HUES48 (cell line): ENCODE data around the gene AHI1.

Source experiments
- H3K27ac ChIP-seq: one replicate; pipeline ENCODE4 v1.7.0; 2013; ENCODE audit warnings: low read depth, low read length, inconsistent platforms
- H3K27me3 ChIP-seq: 2 replicates; pipeline ENCODE4 v1.6.1; 2013; ENCODE audit warnings: mild to moderate bottlenecking, low read length; ENCODE audit not compliant: control insufficient read depth, insufficient read depth
- H3K36me3 ChIP-seq: 2 replicates; pipeline ENCODE4 v1.6.1; 2013; ENCODE audit warnings: low read length; ENCODE audit not compliant: control insufficient read depth, insufficient read depth
- H3K4me1 ChIP-seq: 2 replicates; pipeline ENCODE4 v1.6.1; 2013; ENCODE audit warnings: mild to moderate bottlenecking, low read length; ENCODE audit not compliant: control insufficient read depth, insufficient read depth
- H3K4me3 ChIP-seq: 2 replicates; pipeline ENCODE4 v1.5.1; 2013; ENCODE audit warnings: mild to moderate bottlenecking, low read depth, low read length
- H3K9ac ChIP-seq: 2 replicates; pipeline ENCODE4 v1.6.1; 2013; ENCODE audit warnings: mild to moderate bottlenecking, low read depth, low read length, moderate library complexity
- H3K9me3 ChIP-seq: 2 replicates; pipeline ENCODE4 v1.6.1; 2013; ENCODE audit warnings: low read length; ENCODE audit not compliant: control insufficient read depth, insufficient read depth

AHI1 gene

GRCh38 chr6:135325624-135326424, 171.7 kb downstream of the AHI1 start:
- no peak overlapping the region for H3K27ac ChIP-seq
- H3K9ac ChIP-seq = no peak overlapping the region
- H3K27me3 ChIP-seq = no peaks in the 10 kb centered on the region
- H3K9me3 ChIP-seq = no peaks in the 10 kb centered on the region
- no peak overlapping the region for H3K4me3 ChIP-seq
- H3K4me1 ChIP-seq = peaks cover 13% of the 10 kb centered on the region
- H3K36me3 ChIP-seq = no peaks in the 10 kb centered on the region

- Histone ChIP-seq H3K27ac (no peak overlapping the region), H3K4me3 (no peak overlapping the region), H3K36me3 (no peaks in the 10 kb centered on the region), H3K27me3 (no peaks in the 10 kb centered on the region), H3K9me3 (no peaks in the 10 kb centered on the region), H3K4me1 (peaks cover 13% of the 10 kb centered on the region), H3K9ac (no peak overlapping the region)
Measured at GRCh38 chr6:135324531-135324930, 173.0 kb downstream of the AHI1 start.

- Histone ChIP-seq H3K4me3 (no peak overlapping the region), H3K9ac (no peak overlapping the region), H3K4me1 (peaks cover 13% of the 10 kb centered on the region), H3K36me3 (no peaks in the 10 kb centered on the region), H3K27ac (no peak overlapping the region), H3K27me3 (no peaks in the 10 kb centered on the region), H3K9me3 (no peaks in the 10 kb centered on the region)
Measured at GRCh38 chr6:135323979-135324378, 173.6 kb downstream of the AHI1 start.

GRCh38 chr6:135323202-135323668, 174.3 kb downstream of the AHI1 start:
- H3K27ac ChIP-seq = peak overlapping the region; percentile 18
- H3K36me3 ChIP-seq = no peaks in the 10 kb centered on the region
- no peaks in the 10 kb centered on the region for H3K27me3 ChIP-seq
- H3K9ac ChIP-seq = no peak overlapping the region
- H3K4me1 ChIP-seq = peaks cover 13% of the 10 kb centered on the region
- H3K4me3 ChIP-seq = no peak overlapping the region
- no peaks in the 10 kb centered on the region for H3K9me3 ChIP-seq

- no peaks in the 10 kb centered on the region for H3K9me3 ChIP-seq
- H3K36me3 ChIP-seq = no peaks in the 10 kb centered on the region
- H3K4me3 ChIP-seq = no peak overlapping the region
- H3K27ac ChIP-seq = peak overlapping the region; percentile 18
- no peaks in the 10 kb centered on the region for H3K27me3 ChIP-seq
- no peak overlapping the region for H3K9ac ChIP-seq
- H3K4me1 ChIP-seq = peaks cover 13% of the 10 kb centered on the region
Measured at GRCh38 chr6:135322427-135323201, 174.9 kb downstream of the AHI1 start.

- no peaks in the 10 kb centered on the region for H3K36me3 ChIP-seq
- no peak overlapping the region for H3K9ac ChIP-seq
- H3K4me1 ChIP-seq = peaks cover 13% of the 10 kb centered on the region
- H3K4me3 ChIP-seq = no peak overlapping the region
- H3K9me3 ChIP-seq = no peaks in the 10 kb centered on the region
- no peak overlapping the region for H3K27ac ChIP-seq
- no peaks in the 10 kb centered on the region for H3K27me3 ChIP-seq
Measured at GRCh38 chr6:135320721-135321621, 176.6 kb downstream of the AHI1 start.

- no peak overlapping the region for H3K9ac ChIP-seq
- no peak overlapping the region for H3K27ac ChIP-seq
- peaks cover 13% of the 10 kb centered on the region for H3K4me1 ChIP-seq
- no peaks in the 10 kb centered on the region for H3K27me3 ChIP-seq
- H3K9me3 ChIP-seq = no peaks in the 10 kb centered on the region
- no peaks in the 10 kb centered on the region for H3K36me3 ChIP-seq
- no peak overlapping the region for H3K4me3 ChIP-seq
Measured at GRCh38 chr6:135319819-135320218, 177.7 kb downstream of the AHI1 start.

- Histone ChIP-seq H3K4me1 (peaks cover 13% of the 10 kb centered on the region), H3K27ac (no peak overlapping the region), H3K27me3 (no peaks in the 10 kb centered on the region), H3K9me3 (no peaks in the 10 kb centered on the region), H3K4me3 (no peak overlapping the region), H3K9ac (no peak overlapping the region), H3K36me3 (no peaks in the 10 kb centered on the region)
Measured at GRCh38 chr6:135318738-135319469, 178.6 kb downstream of the AHI1 start.

- no peak overlapping the region for H3K4me3 ChIP-seq
- H3K36me3 ChIP-seq = no peaks in the 10 kb centered on the region
- H3K27ac ChIP-seq = no peak overlapping the region
- H3K4me1 ChIP-seq = no peaks in the 10 kb centered on the region
- H3K9me3 ChIP-seq = no peaks in the 10 kb centered on the region
- no peak overlapping the region for H3K9ac ChIP-seq
- no peaks in the 10 kb centered on the region for H3K27me3 ChIP-seq
Measured at GRCh38 chr6:135314543-135314942, 183.0 kb downstream of the AHI1 start.

GRCh38 chr6:135311446-135312200, 185.9 kb downstream of the AHI1 start:
- no peak overlapping the region for H3K27ac ChIP-seq
- H3K4me1 ChIP-seq = no peaks in the 10 kb centered on the region
- H3K27me3 ChIP-seq = no peaks in the 10 kb centered on the region
- H3K36me3 ChIP-seq = no peaks in the 10 kb centered on the region
- no peak overlapping the region for H3K4me3 ChIP-seq
- no peaks in the 10 kb centered on the region for H3K9me3 ChIP-seq
- no peak overlapping the region for H3K9ac ChIP-seq
